Measurements from ENCODE around the gene EPHA5. TPM values are rescaled to one million over a fixed set of nuclear protein-coding genes. Genes with fewer than 3 reads are reported as not detected.

Gene EPHA5
- total RNA-seq, 4 donors from 2014 or later, result 0.23 to 0.58 (median 0.37) TPM

- TF ChIP-seq POLR2AphosphoS5 (IDR thresholded peaks at IDR 0.05), result no peak
- no peak for TF ChIP-seq POLR2A (IDR thresholded peaks at IDR 0.05; ENCODE audit: low read depth)
- no peak for TF ChIP-seq EP300 (IDR thresholded peaks at IDR 0.05)
- TF ChIP-seq CTCF (IDR thresholded peaks at IDR 0.05), result no peak
- H3K36me3 ChIP-seq, result no peaks in the 10 kb centered on the region
- 74% methylated on average over 6 of the region's 6 CpGs for WGBS
- intact Hi-C loops (cut with DNase I), result no loop called here
- no peak overlapping the region for H3K27ac ChIP-seq (replicated peaks in 1 of 4)
- no peaks in the 10 kb centered on the region for H3K4me1 ChIP-seq
- no peak overlapping the region for H3K4me3 ChIP-seq
- no peaks in the 10 kb centered on the region for H3K9me3 ChIP-seq
- no peak for DNase-seq (ENCODE audit: extremely low spot score)
- H3K27me3 ChIP-seq, result no peaks in the 10 kb centered on the region
Observed at GRCh38 chr4:65653740-65654361, 16.4 kb downstream of the EPHA5 start.

GRCh38 chr4:65651751-65652150 is 18.5 kb downstream of the EPHA5 start:
- H3K27ac ChIP-seq (replicated peaks in 1 of 4), result no peak overlapping the region
- no peak overlapping the region for H3K4me3 ChIP-seq
- H3K36me3 ChIP-seq, result no peaks in the 10 kb centered on the region
- no peaks in the 10 kb centered on the region for H3K4me1 ChIP-seq
- 65% methylated on average over 3 of the region's 3 CpGs for WGBS
- H3K27me3 ChIP-seq, result no peaks in the 10 kb centered on the region
- TF ChIP-seq POLR2A (IDR thresholded peaks at IDR 0.05; ENCODE audit: low read depth), result no peak
- TF ChIP-seq POLR2AphosphoS5 (IDR thresholded peaks at IDR 0.05), result no peak
- no peak for TF ChIP-seq EP300 (IDR thresholded peaks at IDR 0.05)
- no peak for TF ChIP-seq CTCF (IDR thresholded peaks at IDR 0.05)
- H3K9me3 ChIP-seq, result no peaks in the 10 kb centered on the region
- DNase-seq (ENCODE audit: extremely low spot score), result no peak
- intact Hi-C loops (cut with DNase I), result no loop called here

GRCh38 chr4:65651031-65651430 is 19.3 kb downstream of the EPHA5 start:
- Histone ChIP-seq H3K27me3 (no peaks in the 10 kb centered on the region), H3K36me3 (no peaks in the 10 kb centered on the region), H3K9me3 (no peaks in the 10 kb centered on the region), H3K27ac (replicated peaks in 1 of 4) (no peak overlapping the region), H3K4me3 (no peak overlapping the region), H3K4me1 (no peaks in the 10 kb centered on the region)
- no peak for TF ChIP-seq POLR2A (IDR thresholded peaks at IDR 0.05; ENCODE audit: low read depth)
- no peak for TF ChIP-seq POLR2AphosphoS5 (IDR thresholded peaks at IDR 0.05)
- TF ChIP-seq CTCF (IDR thresholded peaks at IDR 0.05), result no peak
- TF ChIP-seq EP300 (IDR thresholded peaks at IDR 0.05), result no peak
- 61% methylated on average over 1 of the region's 1 CpG for WGBS
- intact Hi-C loops (cut with DNase I), result no loop called here
- no peak for DNase-seq (ENCODE audit: extremely low spot score)

- no peaks in the 10 kb centered on the region for H3K27me3 ChIP-seq
- no peak for TF ChIP-seq CTCF (IDR thresholded peaks at IDR 0.05)
- TF ChIP-seq POLR2AphosphoS5 (IDR thresholded peaks at IDR 0.05), result no peak
- TF ChIP-seq POLR2A (IDR thresholded peaks at IDR 0.05; ENCODE audit: low read depth), result no peak
- TF ChIP-seq EP300 (IDR thresholded peaks at IDR 0.05), result no peak
- no peak for DNase-seq (ENCODE audit: extremely low spot score)
- H3K36me3 ChIP-seq, result no peaks in the 10 kb centered on the region
- H3K27ac ChIP-seq (replicated peaks in 1 of 4), result no peak overlapping the region
- H3K9me3 ChIP-seq, result no peaks in the 10 kb centered on the region
- intact Hi-C loops (cut with DNase I), result no loop called here
- no peak overlapping the region for H3K4me3 ChIP-seq
- H3K4me1 ChIP-seq, result no peaks in the 10 kb centered on the region
- 71% methylated on average over 1 of the region's 1 CpG for WGBS
Observed at GRCh38 chr4:65646136-65646535, 24.2 kb downstream of the EPHA5 start.

- Histone ChIP-seq H3K27me3 (peaks cover 0 to 4% (median 0%) of the 10 kb centered on the region in 4 donors), H3K4me1 (no peaks in the 10 kb centered on the region), H3K4me3 (no peak overlapping the region), H3K9me3 (no peaks in the 10 kb centered on the region), H3K27ac (replicated peaks in 1 of 4) (no peak overlapping the region), H3K36me3 (no peaks in the 10 kb centered on the region)
- intact Hi-C loops (cut with DNase I), result no loop called here
- no peak for DNase-seq (ENCODE audit: extremely low spot score)
- WGBS, result 21% methylated on average over 1 of the region's 1 CpG
- TF ChIP-seq EP300 (IDR thresholded peaks at IDR 0.05), result no peak
- TF ChIP-seq CTCF (IDR thresholded peaks at IDR 0.05), result no peak
- no peak for TF ChIP-seq POLR2A (IDR thresholded peaks at IDR 0.05; ENCODE audit: low read depth)
Observed at GRCh38 chr4:65645185-65645584, 25.1 kb downstream of the EPHA5 start.
